Glomerular endothelial cell (primary cell): ENCODE results near the gene FBXO42. TPM values are rescaled to one million over a fixed set of nuclear protein-coding genes. Genes with fewer than 3 reads are reported as not detected.

ENCODE experiments used
- DNase-seq: peaks from one replicate; pipeline ENCODE4 v3.0.0-alpha.2; 2011; ENCODE audit warnings: low read depth, low spot score; ENCODE audit errors: extremely low read depth
- total RNA-seq: library from RNA; depleted of rRNA; stranded (reverse); fragments of >200 nt; gene quantifications from 2 replicates; pipeline ENCODE4 v1.2.3, GENCODE V29; 2015

The FBXO42 gene
- total RNA-seq, 1 donor from 2014 or later, result 20.9 TPM

DNA sequence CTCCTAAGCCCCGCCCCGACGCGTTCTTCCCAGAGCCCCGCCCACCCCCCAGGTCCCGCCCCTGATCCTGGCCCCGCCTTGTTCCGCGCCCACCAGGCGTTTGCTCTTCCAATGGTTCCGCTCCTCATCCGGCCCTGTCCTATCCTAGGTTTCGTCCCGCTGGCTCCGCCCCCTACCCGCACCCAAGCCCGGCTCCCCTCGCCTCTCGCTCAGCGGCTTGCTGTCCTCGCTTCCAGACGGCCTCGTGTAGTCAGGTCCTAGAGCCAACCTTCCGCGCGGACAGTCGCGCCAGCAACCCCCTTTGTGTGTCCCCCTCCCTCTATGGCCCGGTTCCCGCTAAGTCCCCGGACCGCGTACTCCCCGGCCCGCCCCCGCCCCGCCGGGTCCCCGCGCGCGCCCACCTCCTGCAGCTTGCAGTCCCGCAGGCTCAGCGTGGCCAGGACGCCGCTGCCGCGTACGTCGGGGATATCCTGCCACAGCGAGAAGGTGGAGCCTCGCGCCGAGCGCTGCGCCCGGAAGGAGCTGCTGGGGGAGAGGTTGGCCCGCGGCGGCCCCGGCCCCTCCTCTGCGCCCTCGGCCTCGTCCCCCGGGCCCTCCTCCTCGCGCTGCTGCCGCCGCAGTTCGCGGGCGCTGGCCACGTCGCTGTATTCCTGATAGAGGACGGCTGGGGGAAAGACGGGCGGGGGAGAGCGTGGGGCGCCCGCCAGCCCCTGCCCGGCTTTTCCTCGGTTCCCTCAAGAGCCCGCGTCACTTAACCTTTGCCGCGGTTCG is 145.5 kb downstream of the FBXO42 start:
- no peak for DNase-seq

DNA sequence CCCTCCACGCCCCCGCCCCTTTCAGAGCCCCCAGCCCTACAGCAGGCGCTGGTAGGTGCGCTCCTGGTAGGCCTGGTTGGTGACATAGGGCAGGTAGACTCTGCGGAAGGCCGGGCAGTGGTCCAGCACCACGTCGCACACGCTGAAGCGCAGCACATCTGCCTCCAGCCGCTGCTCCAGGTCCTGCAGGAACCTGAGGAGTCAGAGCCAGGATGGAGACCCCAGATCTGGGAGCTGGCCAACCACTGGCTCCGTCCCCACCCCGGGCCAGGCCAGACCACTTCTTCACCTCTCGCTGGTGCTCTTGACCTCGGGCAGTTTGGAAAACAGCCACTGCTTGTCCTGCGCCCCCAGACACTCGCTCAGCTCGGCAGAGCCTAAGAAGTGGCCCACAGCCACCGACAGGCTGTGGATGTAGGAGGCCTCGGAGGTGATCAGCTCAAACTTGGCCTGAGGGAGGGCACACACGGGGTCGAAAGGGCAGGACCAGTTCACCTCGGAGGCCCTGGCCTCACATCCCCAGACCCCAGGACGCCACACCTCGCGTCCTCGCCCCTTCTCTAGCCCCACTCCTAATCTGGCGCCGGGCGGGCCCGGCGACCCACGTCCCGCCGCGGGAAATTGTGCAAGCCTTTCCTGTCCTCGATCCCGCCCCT is 146.3 kb downstream of the FBXO42 start:
- DNase-seq, result no peak

GRCh38 chr1:16205334-16205671 is 147.0 kb downstream of the FBXO42 start:
- no peak for DNase-seq

DNA sequence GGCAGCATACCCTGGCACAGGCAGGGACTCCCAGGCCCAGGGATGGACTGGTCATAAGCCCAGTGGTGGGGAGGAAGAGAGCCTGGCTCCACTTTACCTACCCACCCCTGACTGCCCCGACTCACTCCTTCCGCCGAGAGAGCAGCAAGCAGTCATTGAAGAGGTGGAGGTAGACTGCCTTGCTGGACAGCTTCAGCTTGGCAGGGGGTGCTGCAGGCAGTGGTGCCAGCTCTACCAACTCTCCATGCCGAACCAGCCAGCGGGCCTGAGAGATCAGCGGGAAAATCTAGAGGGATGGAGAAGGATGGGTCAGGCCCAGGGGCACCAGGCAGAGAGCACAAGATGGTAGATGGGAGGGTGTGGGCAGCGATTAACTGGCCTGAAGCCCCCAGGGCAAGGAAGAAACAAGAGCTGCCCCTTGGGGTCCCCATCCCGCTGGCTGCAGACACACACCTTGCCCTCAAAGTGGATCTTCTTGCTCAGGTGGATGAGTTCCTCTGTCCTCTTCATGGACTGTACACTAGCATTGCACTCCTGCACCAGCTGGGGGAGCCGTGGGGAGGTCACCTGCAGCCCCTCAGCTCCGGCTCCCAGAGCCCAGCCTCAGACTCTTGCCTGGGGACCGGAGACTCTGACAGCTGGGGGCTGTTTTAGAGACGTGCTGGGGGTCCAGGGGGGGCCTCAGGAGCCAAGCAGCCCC is 147.5 kb downstream of the FBXO42 start:
- no peak for DNase-seq

- no peak for DNase-seq
Observed at GRCh38 chr1:16204216-16204615, 148.1 kb downstream of the FBXO42 start.

DNA sequence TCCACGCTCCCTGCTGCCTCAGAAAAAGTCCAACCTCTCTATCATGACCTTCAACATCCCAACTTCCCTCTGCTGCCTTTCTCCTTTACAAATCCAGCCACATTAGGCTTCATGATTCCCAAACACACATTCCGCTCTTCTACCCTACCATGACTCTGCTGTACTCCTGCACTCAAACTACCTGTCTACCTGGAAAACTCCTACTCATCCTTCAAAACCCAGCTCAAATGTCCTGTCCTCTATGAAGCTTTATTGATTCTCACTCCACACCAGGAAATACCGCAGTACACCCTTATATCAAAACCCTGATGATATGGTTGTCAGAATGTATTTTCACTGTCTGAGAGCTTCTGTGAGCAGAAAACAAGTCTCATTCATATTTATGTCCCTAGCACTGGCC is 148.7 kb downstream of the FBXO42 start:
- no peak for DNase-seq

DNA sequence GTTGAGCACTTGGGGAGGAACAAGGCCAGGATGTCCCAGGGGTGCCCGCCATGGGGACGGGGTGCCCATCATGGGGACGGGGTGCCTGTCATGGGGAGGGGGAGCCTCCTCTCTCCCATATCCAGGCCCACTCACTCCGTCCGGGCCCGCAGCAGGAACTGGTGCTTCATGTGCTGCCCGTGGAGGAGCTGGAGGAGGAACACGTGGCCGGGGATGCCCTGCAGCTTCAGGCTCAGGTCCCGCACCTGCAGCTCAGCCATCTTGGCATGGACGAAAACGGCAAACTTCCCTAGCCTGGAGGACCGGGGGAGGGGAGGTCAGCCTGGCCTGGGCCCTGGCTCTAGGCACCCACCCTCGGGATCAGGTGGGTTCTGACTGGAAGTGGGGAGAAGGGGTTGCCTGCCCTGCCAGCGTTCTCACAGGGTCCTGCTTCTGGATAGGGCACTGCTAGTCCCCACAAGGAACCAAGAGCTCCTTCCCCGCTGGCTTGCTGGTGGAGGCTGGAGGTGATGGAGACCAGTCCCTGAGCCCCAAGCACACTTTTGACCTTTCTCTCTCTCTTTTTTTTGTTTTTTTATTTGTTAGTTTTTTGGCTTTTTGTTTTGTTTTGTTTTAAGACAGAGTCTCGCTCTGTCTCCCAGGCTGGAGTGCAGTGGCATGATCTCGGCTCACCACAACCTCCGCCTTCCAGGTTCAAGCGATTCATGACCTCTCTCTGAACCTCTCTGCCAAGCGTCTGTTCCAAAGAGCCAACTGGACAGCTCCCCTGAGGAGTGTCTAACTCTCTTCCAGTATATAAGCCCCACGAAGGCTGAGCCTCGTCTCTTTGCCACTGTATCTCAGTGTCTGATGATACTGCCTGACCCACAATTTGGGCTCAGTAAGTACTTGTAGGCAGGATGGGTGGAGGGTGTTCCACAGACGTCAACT is 149.7 kb downstream of the FBXO42 start:
- DNase-seq, result no peak

GRCh38 chr1:16199700-16200099 is 152.6 kb downstream of the FBXO42 start:
- no peak for DNase-seq

DNA sequence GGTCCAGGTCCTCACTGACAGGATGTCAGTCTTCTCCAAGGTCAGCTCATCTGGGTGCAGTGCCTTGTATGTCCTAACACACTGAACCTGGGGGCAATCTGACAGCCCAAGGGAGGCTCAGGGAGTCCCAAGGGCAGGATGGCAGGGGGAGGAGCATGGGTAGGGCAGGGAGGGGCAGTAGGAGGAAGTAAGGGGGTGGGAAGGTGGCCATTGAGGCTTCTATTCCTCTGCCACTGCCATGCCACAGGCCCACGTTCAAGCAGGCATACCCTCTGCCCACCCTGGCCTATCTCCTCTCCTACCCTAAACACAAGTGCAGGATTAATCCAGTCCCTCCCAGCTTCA is 153.2 kb downstream of the FBXO42 start:
- DNase-seq, result no peak

- no peak for DNase-seq
Observed at GRCh38 chr1:16198444-16199156, 153.7 kb downstream of the FBXO42 start.

DNA sequence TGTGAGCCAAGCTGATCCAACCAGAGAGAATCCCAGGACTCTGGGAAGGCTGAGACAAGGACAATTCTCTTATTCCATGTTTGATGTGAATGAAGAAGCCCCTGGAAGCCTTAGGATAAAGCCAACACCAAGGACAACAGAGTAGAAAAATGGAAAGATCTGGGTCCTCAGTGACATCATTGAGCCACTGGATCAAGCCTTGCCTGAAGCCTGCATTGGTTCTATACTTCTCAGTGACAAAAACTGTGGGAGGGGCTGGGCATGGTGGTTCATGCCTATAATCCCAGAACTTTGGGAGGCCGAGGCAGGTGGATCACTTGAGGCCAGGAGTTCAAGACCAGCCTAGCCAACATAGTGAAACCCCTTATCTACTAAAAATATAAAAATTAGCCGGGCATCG is 155.4 kb downstream of the FBXO42 start:
- no peak for DNase-seq

Other genes with a start within 250 kb of the FBXO42 start
- gene EPHA2, start 196.4 kb downstream of the FBXO42 start, total RNA-seq, result 155 and 197 TPM in 2 replicates
- gene ARHGEF19, start 139.8 kb downstream of the FBXO42 start, total RNA-seq, result 2.6 and 3.7 TPM in 2 replicates
- gene CPLANE2, start 115.3 kb downstream of the FBXO42 start, total RNA-seq, result 2.7 and 4.1 TPM in 2 replicates
- gene SZRD1, start 14.8 kb upstream of the FBXO42 start, total RNA-seq, result 79.8 and 84.2 TPM in 2 replicates
- not detected in 2 replicates for gene SPATA21, start 84.9 kb upstream of the FBXO42 start, total RNA-seq
- gene NECAP2, start 88.2 kb upstream of the FBXO42 start, total RNA-seq, result 145 and 175 TPM in 2 replicates
- gene RNU1-1, start 161.8 kb upstream of the FBXO42 start, total RNA-seq, result under 0.01 TPM in 2 replicates